Raji (cell line): Measurements from ENCODE around the gene ATP2B2.

Source experiments
- POLR2A ChIP-seq: IDR thresholded peaks from 2 replicates; pipeline ENCODE4 v1.6.1; 2011; ENCODE audit warnings: low read depth, low read length, control low read depth; ENCODE audit not compliant: insufficient read depth

Gene ATP2B2

DNA sequence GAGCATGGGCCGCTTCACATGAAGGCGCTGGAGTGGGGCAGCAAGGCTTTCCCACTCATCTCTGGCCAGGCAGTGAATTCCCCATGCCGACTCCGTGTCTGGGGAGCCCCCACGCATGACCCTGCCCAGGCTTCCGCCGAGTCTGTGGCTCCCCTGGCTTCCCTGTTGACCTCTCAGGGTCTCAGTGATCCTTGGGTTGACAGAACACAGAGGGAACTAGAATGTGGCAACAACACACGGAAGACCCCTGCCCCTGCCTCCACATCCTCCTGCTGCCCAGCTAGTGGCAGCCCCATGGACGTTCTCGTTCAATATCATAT, 61.3 kb downstream of the ATP2B2 start:
- TF ChIP-seq POLR2A: no peak

DNA sequence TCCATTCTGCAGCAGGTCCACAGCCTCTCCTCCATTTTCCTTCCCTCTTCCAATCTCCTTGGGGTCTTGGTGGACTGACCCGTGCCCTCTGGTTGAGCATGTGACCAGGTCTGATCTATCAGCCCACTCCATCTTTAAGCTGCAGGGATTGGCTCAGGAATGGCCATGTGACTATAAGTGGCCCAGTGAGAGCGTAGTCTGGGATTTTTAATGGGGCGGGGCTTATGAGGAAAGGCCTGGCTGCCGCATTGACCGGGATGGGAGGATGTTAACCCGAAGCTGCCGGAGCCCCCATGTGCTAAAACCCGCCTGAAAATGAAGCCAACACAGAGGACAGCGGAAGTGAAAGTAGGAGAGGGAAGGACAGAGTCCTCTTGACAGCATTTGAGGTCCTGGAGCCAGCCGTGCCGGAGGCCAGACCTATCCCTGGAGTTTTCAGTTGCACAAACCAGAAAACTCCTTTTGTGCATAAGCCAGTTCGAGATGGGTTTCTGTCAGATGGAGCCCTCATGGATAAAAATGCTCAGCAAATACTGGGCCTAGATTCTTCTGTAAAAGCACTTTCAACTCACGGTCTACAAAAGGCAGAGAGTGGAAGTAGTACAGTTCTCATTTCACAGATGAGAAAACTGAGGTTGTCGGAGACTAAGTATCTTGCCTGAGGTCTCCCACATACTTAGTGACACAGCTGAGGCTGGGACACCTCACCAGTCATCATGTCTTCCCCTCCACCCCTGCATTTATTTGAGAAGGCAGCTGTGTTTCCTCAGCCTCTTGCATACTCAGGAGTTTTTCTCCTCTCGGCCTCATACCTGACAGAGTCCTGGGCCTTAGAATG, 61.9 kb downstream of the ATP2B2 start:
- TF ChIP-seq POLR2A: no peak

- no peak for TF ChIP-seq POLR2A
These were observed 63.1 kb downstream of the ATP2B2 start for GRCh38 chr3:10442151-10442795.

GRCh38 chr3:10440684-10441083, 64.7 kb downstream of the ATP2B2 start:
- TF ChIP-seq POLR2A: no peak

- no peak for TF ChIP-seq POLR2A
These were observed 66.3 kb downstream of the ATP2B2 start for GRCh38 chr3:10438902-10439610.

DNA sequence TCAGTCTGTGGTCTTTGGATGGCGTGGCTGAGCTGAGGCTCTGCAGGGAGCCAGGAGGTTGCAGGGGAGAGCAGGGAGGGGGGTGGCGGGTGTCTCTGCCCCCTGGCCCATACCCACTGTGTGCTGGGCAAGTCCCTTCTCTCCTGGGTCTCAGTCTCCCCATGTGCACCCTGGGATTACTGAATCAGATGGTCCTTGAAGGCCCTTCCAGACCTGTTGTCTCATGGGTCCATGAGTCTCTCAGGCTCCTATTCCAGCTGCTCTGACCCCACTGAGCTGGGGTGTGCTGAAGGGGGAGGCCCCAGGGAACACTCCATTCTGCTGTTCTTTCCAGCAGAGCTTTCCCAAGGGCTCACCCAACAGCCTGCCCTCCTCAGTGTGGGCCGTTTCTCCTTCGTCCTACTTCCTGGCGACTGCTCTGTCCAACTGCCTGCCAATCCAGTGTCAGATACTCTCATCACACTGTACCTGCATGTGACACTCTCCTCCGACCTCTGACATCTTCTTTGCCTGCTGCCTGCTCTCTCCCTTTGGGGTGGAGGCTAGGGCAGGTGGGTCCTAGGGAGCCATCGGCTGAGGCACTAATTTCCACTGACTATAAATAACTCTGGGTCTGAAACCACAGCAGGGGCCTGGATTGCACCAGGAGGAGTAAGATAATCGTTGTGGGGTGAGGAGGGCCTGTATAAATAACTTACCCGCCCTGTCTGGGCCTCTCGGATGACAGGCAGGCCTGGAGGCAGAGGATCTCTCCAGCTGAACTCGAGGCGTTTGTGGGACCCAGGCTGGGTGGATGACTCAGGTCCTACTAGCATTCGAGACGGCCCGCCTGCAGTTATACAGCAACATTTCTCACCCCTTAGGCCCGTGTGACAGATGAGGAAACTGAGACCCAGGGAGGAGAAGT, 67.1 kb downstream of the ATP2B2 start:
- no peak for TF ChIP-seq POLR2A

GRCh38 chr3:10437272-10437994, 68.0 kb downstream of the ATP2B2 start:
- TF ChIP-seq POLR2A: no peak

DNA sequence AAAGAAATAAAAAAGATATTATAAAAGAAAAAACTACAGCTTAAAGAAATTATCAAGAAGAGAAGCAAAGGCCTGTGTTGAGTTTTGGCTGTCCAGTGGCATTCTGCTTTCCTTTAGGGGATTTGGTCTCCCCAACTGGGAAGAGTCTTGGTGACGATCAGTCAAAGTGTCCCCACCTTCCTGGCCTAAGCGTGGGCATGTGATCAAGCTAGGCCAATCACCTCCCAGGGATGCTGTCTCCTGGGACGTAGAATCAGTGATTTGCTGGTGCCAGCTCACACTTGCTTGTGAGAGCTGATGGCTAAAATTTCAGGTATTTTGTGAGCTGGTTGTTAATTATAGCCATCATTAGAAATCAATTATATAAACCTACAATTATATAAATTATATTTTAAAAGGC, 69.5 kb downstream of the ATP2B2 start:
- TF ChIP-seq POLR2A: no peak

DNA sequence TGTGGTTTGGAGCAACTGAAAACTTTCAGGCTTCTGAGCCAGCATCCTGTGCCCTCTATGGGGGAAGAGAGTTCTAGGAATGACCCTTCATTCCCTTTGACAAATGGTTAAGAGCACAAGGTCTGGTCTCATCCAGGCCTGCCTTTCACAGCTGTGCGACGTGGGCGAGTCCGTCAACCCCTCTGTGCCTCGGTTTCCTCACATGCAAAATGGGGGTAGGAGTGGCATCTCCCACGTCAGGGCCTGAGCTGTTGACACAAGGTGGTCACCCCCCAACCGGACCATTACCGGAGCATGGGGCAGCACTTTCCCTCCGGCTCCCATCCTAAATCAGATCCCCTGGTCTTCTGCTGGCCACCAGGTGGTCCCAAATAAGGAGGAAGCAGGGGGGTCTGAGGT, 70.4 kb downstream of the ATP2B2 start:
- TF ChIP-seq POLR2A: no peak

DNA sequence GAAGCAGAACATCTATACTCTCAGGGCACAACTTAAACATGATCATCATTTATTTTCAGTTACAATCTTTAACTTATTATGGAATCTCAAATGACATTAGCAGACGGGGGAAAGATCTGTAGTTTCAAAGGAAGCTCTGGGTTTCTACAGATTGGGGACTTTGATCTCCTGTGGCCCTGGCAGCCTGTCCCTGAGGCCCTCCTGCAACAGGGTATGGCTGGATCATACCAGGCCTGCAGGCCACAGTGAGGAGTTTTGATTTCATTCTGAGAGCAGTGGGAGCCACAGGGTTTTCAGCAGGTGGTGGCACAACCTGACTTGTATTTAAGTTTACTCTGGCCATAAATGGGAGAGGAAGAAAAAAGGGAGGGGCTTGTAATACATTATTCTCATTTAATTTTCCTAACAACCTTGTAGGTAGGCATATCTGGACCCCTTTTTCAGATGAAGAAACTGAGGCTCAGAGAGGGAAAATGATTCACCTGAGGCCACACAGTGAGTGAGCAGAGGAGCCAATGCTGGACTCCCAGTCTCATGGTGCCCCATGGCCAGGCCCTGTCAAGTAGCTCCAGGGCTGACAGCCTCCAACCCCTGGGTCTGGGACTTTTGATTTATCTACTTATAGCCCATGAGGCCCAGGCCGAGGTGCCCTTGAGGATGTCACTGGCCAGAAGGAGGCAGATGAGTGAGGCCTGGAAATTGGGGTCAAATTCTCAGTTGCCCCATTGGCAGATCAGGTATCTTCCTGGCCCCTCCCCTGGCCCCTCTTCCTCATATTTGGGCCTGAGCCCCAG, 71.0 kb downstream of the ATP2B2 start:
- TF ChIP-seq POLR2A: no peak

GRCh38 chr3:10432931-10433330, 72.5 kb downstream of the ATP2B2 start:
- no peak for TF ChIP-seq POLR2A

GRCh38 chr3:10432156-10432845, 73.1 kb downstream of the ATP2B2 start:
- TF ChIP-seq POLR2A: no peak

GRCh38 chr3:10430805-10431204, 74.6 kb downstream of the ATP2B2 start:
- TF ChIP-seq POLR2A: no peak
